Body of pancreas (tissue), 4 donors: Measurements from ENCODE around the gene MYL3.

Experiments
- POLR2A ChIP-seq, 3 donors: fragments of 450-650 bp; IDR thresholded peaks; one replicate each; pipeline ENCODE4 v1.6.1; 2016; ENCODE audit warnings: antibody characterized with exemption in 3 of 3, mild to moderate bottlenecking in 2 of 3
- TF ChIP-seq, protein P1 (sequence below), 7 experiments: fragments of 450-650 bp in 4 of 7; fragments of 200-600 bp in 3 of 7; sonication (generic) in 3 of 7; IDR thresholded peaks; one replicate each; pipeline ENCODE4 v1.5.1; 2016 to 2019; ENCODE audit warnings: antibody characterized with exemption in 7 of 7

DNA sequence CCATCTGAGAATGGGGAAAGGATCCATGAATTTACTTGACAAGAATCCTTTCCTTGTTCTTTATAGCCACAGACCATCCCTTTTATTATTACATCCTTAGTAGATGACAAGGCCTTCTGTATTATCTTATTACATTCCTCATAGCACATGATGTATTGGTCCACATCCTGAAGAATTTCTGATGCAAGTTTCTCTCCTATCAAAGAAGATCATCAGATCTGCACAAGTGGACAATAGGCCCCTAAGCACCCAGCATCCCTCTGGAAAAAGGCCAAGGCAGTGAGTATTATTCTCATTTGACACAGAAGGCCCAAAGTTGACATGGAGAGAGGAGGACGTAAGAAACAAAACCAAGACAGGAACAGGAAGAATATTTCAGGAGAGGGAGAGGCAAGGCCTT is 31.4 kb downstream of the MYL3 start:
- TF ChIP-seq, protein P1, sequence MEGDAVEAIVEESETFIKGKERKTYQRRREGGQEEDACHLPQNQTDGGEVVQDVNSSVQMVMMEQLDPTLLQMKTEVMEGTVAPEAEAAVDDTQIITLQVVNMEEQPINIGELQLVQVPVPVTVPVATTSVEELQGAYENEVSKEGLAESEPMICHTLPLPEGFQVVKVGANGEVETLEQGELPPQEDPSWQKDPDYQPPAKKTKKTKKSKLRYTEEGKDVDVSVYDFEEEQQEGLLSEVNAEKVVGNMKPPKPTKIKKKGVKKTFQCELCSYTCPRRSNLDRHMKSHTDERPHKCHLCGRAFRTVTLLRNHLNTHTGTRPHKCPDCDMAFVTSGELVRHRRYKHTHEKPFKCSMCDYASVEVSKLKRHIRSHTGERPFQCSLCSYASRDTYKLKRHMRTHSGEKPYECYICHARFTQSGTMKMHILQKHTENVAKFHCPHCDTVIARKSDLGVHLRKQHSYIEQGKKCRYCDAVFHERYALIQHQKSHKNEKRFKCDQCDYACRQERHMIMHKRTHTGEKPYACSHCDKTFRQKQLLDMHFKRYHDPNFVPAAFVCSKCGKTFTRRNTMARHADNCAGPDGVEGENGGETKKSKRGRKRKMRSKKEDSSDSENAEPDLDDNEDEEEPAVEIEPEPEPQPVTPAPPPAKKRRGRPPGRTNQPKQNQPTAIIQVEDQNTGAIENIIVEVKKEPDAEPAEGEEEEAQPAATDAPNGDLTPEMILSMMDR (IDR thresholded peaks at IDR 0.05) = no peak
- no peak for TF ChIP-seq POLR2A (IDR thresholded peaks at IDR 0.05)
